ENCODE data around the gene CDH10. TPM values are rescaled to one million over a fixed set of nuclear protein-coding genes. Genes with fewer than 3 reads are reported as not detected.

Gene CDH10
- total RNA-seq, 4 donors from 2014 or later: 0.14 TPM; not detected in 3

GRCh38 chr5:24444414-24444813 is 200.4 kb downstream of the CDH10 start:
- intact Hi-C loops (cut with DNase I; ENCODE audit: low total_unique reads) (no loop called here), in situ Hi-C loops (cut with MboI; ENCODE audit: low pct_ligation_motif_present in 1 of 4, low pct_unique_long_range_greater_than_20kb in 1 of 4, low sequenced_read_pairs in 3 of 4) (no loop called here)
- no peaks in the 10 kb centered on the region for H3K4me1 ChIP-seq
- 48 to 50% methylated on average over 2 of the region's 2 CpGs for WGBS, 2 donors (ENCODE audit: low coverage in 1 of 2)
- H3K9me3 ChIP-seq: no peaks in the 10 kb centered on the region
- DNase-seq: no peak
- H3K4me3 ChIP-seq: no peak overlapping the region
- H3K36me3 ChIP-seq: no peaks in the 10 kb centered on the region
- H3K27me3 ChIP-seq: no peaks in the 10 kb centered on the region
- no peak overlapping the region for H3K27ac ChIP-seq
- TF ChIP-seq POLR2A (IDR thresholded peaks at IDR 0.05): no peak

GRCh38 chr5:24439465-24439864 is 205.3 kb downstream of the CDH10 start:
- Histone ChIP-seq H3K4me3 (no peak overlapping the region), H3K4me1 (no peaks in the 10 kb centered on the region), H3K36me3 (no peaks in the 10 kb centered on the region), H3K27ac (no peak overlapping the region), H3K9me3 (no peaks in the 10 kb centered on the region), H3K27me3 (no peaks in the 10 kb centered on the region)
- TF ChIP-seq CTCF (IDR thresholded peaks at IDR 0.05) (no peak), POLR2A (IDR thresholded peaks at IDR 0.05) (no peak)
- WGBS, 2 donors (ENCODE audit: low coverage in 1 of 2): 52 to 53% methylated on average over 2 of the region's 2 CpGs
- in situ Hi-C loops (cut with MboI; ENCODE audit: low pct_ligation_motif_present in 1 of 4, low pct_unique_long_range_greater_than_20kb in 1 of 4, low sequenced_read_pairs in 3 of 4) (no loop called here), intact Hi-C loops (cut with DNase I; ENCODE audit: low total_unique reads) (no loop called here)
- no peak for DNase-seq

Small RNA genes within 50 kb of the gene (small RNA-seq; reads per million reads assigned to genes)
- gene AC091885.1: 0 reads per million in 4 donors
- gene RF00017: 0 reads per million in 4 donors
